HG02938 (cell line): ENCODE measurements around the gene MAB21L4.

Experiments used
- ATAC-seq: cut with Tn5 transposase; IDR thresholded peaks from one replicate; pipeline ENCODE4 v1.9.1; 2021; ENCODE audit warnings: mild to moderate bottlenecking, moderate library complexity; ENCODE audit not compliant: unreplicated experiment

The MAB21L4 gene

GRCh38 chr2:240869109-240869955, 26.6 kb downstream of the MAB21L4 start:
- no peak for ATAC-seq

DNA sequence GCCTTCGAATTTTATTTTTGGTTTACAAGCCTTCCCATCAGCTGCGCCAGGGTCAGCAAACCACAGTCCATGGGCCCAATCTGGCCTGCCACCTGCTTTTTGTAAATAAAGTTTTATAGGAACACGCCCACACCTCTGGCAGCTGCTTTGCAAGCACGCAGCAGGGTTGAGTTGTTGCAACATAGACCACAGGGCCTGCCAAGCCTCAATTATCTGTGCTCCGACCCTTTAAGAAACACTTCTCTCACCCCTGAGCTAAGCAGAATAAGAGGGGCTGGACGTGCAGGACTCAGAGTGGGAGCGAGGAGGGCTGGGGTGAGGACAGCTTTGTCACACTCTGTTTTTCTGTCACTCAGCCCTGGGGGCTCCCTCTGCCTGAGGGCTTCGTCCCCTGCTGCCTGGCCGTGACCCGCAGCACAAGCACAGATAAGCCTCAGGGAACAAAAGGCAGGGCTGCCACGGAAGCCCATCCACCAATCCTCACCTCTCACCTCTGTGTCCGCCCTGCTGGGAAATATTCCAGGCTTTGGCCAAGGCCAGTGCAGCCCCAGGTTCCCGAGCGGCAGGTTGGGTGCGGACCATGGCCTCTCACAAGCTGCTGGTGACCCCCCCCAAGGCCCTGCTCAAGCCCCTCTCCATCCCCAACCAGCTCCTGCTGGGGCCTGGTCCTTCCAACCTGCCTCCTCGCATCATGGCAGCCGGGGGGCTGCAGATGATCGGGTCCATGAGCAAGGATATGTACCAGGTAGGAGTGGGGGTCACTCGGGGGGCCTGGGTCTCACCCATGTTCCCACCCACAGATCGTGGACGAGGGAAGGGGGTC, 27.5 kb downstream of the MAB21L4 start, which contains the start of gene AGXT:
AGXT (plus strand) TSS at position 539 of the 823 bp plus-strand sequence; CDS start at position 581, 42 bp downstream.
- no peak for ATAC-seq

DNA sequence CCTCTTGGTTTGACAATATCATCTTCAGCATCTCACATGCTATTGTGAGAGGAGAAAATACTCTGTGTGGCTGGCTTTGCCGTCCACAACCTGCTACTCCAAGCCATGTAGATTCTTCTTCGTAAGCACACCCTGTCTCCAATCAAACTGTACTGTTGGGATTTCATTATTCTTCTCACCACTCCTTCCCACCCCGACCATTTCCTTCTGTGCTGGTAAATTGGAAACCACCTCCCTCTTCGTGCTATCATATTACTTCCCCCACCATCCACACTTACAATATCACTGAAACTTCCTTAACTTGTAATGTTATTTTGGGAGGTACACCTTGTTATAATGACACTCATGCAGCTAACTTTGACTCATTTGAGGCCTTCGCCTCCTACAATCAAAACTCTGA, 30.6 kb downstream of the MAB21L4 start:
- ATAC-seq = no peak

DNA sequence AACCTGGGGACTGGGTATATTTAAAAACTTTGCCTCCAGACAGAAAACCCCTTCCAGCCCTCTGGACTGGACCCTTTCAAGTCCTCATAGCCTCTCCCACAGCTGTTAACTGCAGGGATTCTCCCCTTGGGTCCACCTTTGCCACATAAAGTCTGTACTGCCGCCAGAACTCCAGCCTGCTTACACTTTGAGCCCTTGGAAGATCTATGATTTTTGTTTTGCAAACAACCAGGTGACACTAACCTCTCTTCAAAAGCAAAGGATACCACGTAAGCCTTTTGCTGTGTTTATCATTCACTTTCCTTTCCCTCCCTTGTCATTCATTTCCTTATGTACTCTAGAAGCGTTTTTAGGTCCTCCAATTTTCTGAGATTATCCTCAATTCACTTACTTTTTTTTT, 31.5 kb downstream of the MAB21L4 start:
- no peak for ATAC-seq

GRCh38 chr2:240861547-240861946, 34.4 kb downstream of the MAB21L4 start:
- ATAC-seq = no peak

GRCh38 chr2:240858871-240859270, 37.1 kb downstream of the MAB21L4 start:
- ATAC-seq = no peak

GRCh38 chr2:240858321-240858720, 37.6 kb downstream of the MAB21L4 start:
- ATAC-seq = no peak

DNA sequence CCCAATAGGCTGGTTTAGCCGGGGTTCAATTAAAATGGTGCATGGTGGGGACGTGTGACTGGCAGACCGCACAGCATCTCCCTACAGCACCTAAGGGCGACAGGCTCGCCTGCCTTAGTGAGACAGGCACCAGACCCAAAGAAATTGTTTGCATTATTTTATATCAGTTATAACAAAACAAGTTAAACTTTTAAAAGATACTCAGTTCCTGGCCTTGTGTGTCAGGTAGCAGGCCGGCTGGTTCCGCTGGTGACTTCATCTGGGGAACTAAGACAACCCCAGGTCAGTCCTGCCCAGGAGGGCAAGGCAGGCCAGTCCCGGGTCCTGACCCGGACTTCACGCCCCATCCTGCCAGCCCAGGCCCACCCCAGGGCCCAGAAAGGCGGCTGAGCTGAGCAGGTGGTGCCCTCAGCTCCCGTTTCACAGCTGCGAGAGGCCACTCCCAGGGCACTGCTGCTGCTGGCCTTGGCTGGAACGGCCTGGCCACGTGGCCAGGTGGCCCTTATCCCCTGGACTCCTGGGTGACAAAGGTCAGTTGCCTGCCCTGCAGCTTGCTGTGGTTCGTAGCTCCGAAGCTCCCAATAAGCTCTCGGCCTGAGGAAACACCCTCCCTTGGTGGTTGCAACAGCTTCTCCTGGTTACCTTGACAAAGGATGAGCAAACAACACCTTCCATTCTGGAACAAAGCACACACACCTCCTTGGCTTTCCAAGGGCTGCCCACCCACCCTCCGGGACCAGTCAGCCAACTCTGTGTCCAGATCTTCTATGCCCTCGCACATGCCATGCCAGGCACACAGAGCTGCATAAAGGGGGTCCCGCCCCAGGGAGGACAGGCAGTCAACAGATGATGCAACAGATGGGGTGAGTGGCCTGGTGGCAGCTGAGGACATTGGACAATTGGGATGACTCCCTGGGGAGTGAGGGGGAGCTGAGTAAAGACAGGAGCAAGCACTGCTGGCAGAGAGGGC, 38.6 kb downstream of the MAB21L4 start:
- no peak for ATAC-seq

DNA sequence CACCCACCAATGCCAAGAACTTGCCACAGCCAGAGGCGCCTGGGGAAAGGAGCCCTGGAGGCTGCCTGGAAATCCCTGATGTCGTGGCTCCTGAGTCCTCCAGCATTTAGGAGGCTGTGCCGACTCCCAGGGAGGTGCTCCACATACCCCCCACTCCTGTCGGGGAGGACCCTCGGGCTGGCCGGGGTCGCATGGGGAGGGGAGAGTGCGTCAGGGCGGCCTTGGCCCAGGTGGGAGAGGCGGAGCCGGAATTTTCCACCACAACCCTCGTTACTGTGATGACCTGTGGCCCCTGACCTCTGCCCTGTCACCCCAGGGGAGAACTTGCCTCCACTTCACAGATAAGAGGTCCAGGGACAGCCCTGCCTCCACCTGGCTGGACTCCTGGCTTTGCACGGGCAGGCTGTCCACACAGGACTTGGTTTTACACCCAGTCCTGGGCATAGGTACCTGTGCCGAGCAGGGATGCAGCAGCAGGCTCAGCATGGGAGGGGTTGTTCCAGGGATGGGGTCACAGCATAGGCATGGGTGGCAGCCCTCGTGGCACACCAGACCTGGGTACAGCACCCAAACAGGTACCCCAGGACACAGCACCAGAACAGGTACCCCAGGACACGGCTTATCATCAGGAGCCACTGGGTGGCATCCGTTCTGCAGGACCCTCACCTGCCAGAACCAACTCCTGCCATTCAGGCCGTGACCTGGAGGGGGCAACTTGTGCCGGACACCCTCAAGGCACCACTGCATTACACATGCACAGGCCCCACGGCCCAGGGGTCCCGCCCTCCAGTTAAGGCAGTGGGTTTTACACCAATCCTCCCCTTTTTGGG, 39.6 kb downstream of the MAB21L4 start:
- no peak for ATAC-seq

DNA sequence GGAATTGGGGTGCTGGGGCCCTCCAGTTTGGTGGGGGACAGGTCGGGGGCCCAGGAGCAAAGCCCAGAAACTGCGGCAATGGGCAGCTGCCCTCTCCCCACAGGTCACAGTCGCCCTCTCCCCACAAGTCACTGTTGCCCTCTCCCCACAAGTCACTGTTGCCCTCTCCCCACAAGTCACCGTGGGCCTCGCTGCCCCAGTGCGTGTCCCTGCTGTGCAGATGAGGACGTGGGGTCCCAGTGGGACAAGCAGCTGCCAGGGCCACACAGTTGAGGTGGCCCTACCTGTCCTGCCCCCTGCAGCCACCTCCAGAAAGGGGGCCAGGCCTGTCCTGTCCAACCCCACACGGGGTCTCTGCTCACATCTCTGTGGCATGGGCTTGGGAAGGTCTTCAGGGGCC, 40.3 kb downstream of the MAB21L4 start:
- no peak for ATAC-seq

- ATAC-seq = no peak
Observed at GRCh38 chr2:240852671-240853314, 43.2 kb downstream of the MAB21L4 start.

- ATAC-seq = no peak
Observed at GRCh38 chr2:240851078-240851991, 44.6 kb downstream of the MAB21L4 start.

DNA sequence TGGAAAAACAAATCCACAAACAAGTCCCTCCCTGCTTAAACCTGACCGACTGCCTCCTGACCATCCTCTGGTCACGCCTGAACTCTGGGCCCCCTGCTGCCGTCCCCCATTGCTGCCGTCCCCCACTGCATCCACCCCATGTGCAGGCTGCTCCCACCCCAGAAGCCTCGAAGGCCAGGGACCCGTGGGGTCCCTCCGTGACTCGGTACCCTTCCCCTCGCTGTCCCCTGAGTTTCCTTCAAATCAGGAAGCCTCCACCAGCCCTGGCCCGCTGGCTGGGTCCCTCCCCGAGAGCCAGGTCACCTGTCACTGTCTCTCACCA, 45.2 kb downstream of the MAB21L4 start:
- no peak for ATAC-seq

DNA sequence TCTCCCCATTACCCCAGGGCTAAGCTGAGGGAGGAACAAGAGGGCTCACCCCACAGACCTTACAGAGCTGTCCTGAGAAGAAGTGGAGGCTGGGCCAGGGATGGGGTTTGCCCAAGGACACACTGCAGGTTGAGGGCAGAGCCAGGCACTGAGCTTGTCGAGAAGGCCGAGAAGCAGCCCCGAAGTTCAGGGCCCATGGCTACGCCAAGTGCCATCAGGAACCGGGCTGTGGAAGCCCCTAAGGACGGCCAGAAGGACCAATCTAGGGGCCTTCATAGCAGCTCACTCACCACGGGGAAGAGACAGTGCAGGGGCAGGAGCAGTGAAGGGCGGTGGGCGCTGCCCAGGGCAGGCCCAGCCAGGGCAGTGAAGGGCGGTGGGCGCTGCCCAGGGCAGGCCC, 45.9 kb downstream of the MAB21L4 start:
- ATAC-seq = no peak

- ATAC-seq = no peak
Observed at GRCh38 chr2:240848900-240849680, 46.9 kb downstream of the MAB21L4 start.

- ATAC-seq = no peak
Observed at GRCh38 chr2:240847817-240848216, 48.1 kb downstream of the MAB21L4 start.

GRCh38 chr2:240846873-240847595, 48.9 kb downstream of the MAB21L4 start:
- ATAC-seq = no peak
